GM21447 (cell line): ENCODE data around the gene FHIT.

Source experiments
- ATAC-seq: cut with Tn5 transposase; IDR thresholded peaks from one replicate; pipeline ENCODE4 v1.9.1; 2021; ENCODE audit not compliant: unreplicated experiment

The FHIT gene

GRCh38 chr3:60313951-60314461 is 937.2 kb downstream of the FHIT start:
- ATAC-seq, result no peak

- no peak for ATAC-seq
Measured at GRCh38 chr3:60313231-60313798, 937.9 kb downstream of the FHIT start.

GRCh38 chr3:60309539-60310268 is 941.5 kb downstream of the FHIT start:
- ATAC-seq, result no peak

DNA sequence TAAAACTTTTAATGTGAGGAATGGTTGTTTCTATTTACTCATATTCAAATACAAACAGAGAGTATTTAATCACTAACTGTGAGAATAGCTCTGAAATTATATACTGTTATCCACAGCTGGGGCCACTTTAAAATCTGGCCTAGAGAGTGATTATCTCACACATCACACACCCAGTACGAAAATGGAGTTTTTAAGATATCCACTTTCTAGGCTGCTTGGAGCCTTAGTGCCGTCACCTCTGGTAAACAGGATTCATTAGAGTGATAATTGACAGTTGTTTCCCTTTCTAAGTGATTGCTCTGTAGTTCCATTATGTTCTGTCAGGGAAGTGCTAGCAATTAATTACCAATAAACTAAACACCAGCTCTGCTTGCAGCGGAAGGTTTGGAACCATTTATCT is 942.4 kb downstream of the FHIT start:
- no peak for ATAC-seq

GRCh38 chr3:60307562-60308199 is 943.6 kb downstream of the FHIT start:
- no peak for ATAC-seq

GRCh38 chr3:60304112-60304511 is 947.1 kb downstream of the FHIT start:
- no peak for ATAC-seq

- no peak for ATAC-seq
Measured at GRCh38 chr3:60303160-60303559, 948.1 kb downstream of the FHIT start.

DNA sequence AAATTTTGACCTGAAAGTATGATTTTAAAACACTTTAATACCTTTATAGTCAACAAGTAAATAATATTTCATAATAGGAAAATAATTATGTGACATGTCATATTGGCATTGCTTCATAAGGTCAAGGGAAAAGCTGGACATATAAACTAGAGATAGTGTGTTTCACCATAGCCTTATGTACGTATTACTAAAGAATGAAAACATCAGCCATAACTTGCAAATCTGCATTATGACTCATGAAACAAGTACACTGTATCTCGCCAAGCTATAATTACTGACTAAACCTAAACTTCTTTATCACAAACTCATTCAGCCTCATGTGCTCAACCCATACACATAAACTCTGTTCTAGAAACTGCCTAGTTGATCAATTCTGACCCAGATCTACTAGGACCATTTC is 950.1 kb downstream of the FHIT start:
- no peak for ATAC-seq

DNA sequence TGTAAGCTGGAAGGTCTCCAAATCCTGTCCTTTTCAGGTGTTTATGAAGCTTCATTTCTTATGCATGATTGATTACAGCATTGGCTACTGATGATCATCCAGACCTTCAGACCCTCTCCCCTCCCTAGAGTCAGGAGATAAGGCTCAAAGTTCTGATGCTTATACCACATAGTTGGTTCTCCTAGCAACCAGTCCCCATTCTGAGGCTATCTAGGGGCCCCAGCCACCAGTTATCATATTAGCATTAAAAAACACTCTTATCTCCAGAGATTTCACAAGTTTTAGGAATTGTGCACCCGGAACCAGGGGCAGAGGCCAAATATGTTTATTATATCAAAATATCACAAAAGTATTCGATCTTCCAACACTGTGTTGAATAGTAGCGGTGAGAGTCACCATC is 953.1 kb downstream of the FHIT start:
- ATAC-seq, result no peak

DNA sequence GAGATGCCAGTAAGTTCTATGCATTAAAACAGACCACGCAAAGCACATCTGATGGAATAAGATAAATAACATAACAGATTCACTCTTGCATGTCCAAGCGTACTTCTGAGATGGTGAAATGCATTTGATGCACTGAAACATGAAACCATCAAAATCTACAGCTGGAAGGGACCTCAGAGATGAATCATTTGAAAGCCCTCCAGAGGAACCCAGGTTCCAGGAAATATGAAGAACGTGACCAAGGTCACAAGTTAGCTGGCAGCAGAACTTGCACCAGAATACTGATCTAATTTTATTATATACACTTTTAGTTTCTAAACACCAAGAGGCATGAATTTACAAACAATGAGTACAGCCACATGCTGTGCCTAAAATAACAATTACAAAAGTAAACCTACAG is 957.1 kb downstream of the FHIT start:
- no peak for ATAC-seq

DNA sequence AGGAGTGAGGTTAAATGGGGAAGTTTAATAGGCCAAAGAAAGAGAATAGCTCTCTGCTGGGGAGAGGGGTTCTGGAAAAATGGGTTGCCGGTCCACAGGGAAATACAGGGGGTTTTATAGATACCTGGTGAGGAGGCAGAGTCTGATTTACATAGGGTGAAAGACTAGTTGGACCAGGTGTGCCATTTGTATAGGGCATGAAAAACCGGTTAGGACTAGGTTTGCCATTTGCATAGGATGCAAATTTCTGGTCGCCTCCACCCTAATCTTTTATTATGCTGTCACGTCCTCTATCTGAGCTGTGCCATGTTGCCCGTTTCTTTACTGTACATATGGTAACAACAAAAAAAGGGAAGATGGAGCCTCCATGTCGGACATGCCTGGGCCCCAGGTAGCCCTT is 960.1 kb downstream of the FHIT start:
- ATAC-seq, result no peak

DNA sequence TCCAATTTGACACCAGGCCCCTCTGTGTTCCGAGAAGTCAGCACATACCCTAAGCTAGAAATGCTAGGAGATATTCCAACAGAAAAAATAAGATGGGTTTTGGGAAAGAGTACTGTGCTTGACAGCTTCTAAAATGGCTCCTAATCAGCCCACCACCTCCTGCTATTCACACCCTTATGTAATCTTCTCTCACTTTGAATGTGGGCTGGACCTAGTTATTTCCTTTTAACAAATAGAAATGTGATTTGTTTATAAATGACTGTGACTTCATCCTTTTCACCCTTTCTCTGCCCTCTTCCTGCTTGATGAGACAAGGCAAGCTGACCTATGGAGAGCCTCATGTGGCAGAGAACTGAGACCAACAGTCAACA is 961.1 kb downstream of the FHIT start:
- no peak for ATAC-seq

DNA sequence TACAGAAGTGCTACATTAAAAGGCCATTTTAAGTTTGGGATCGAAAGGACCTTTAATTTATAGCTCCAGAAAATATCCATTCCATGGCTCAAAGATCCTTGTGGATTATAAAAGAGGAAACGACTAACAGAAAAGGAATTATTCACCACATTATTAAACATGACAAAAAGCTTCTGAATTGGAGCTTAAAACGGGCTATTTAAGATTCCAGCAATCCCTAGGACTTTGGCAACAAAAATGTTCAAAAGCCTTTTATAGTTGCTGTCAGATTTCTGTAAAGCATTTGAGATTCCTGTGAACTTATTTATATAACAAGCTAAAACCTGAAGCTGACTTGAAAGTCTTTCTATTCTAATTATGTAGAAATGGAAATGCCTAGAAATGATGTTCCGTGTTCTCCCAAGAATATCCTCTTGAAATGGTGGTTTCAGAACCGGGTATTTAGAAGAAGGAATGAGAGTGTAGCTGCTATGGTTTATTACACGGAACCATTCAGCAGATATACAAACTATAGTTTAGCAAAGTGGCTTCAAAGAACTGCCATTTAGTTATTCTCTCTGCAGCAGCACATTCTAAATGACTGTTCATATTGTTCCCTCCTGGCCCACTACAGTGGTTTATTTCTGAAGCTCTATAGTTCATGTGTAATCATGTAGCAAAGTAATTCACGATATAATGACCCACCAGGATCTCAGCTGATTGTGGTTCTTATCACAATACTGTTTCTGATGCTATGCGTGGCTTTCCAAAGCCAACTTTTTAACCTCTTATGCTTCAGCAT is 961.7 kb downstream of the FHIT start:
- ATAC-seq, result no peak

DNA sequence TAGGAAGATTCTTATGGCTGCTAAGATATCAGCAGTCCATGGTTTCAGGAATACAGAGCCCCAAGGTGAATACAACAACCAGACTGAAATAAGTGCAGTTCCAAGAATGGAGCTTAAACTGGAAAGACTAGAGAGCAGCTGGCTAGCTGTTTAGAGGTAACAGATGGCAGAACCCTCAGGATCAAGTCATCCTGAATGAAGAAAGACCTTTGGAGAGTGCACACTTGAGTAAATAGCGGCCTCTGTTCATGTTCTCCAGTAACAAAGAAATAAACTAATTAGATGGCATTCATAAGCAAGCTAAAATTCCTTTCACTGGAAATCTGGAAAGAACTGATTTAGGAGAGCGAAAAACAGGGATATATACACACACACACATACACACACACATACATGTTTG is 968.4 kb downstream of the FHIT start:
- no peak for ATAC-seq

DNA sequence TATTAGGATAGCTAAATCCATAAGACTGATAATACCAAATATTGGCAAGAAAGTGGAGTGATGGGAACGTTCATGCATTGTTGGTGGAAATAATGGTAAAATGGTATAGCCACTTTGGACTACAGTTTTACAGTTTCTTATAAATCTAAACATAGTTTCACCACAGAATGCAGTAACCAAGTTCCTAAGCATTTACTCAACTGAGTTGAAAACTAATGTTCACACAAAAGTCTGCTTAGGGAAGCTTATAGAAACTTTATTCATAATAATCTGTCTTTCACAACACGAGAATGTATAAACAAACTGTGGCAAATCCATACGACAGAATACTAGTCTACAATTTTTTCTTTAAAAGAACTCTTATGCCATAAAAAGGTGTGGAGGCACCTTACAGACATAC is 969.3 kb downstream of the FHIT start:
- ATAC-seq, result no peak

DNA sequence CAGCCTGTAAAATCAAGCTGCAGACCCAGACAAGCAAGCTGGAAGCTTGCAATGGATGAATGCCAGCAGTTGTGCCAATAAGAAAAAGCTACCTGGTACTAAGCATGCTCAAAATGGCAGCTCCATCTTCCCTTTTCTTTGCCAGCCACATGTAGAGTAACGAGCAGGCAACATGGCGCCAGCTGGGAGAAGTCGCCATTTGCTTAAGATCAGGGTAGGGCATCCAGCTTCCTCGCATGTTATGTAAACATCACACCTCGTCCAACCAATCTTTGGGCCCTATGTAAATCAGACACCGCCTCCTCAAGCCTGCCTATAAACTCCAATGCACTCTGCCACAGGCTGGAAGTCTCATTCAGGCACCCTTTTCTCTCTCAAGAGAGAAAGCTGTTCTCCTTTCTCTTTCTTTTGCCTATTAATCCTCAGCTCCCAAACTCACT is 973.9 kb downstream of the FHIT start:
- ATAC-seq, result no peak

GRCh38 chr3:60276615-60277014 is 974.6 kb downstream of the FHIT start:
- no peak for ATAC-seq

DNA sequence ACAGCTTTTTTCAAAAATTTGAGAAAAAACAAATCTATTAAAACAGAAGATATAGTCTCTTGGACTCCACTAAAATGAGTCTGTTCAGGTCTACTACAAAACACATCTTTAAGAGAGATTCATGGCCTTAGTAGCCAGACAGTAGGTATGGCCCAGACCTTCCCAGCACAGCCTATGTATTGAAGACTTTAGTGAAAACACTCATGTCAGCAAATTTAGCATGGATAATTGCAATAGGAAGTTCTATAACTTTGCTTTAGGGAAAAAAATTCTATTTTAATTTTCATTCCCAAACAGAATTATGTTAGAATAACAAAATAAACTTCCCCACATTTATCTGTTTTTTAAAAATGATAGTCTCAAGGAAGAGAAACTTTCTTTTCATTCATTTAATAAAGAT is 976.6 kb downstream of the FHIT start:
- ATAC-seq, result no peak

- ATAC-seq, result no peak
Measured at GRCh38 chr3:60274098-60274497, 977.2 kb downstream of the FHIT start.

DNA sequence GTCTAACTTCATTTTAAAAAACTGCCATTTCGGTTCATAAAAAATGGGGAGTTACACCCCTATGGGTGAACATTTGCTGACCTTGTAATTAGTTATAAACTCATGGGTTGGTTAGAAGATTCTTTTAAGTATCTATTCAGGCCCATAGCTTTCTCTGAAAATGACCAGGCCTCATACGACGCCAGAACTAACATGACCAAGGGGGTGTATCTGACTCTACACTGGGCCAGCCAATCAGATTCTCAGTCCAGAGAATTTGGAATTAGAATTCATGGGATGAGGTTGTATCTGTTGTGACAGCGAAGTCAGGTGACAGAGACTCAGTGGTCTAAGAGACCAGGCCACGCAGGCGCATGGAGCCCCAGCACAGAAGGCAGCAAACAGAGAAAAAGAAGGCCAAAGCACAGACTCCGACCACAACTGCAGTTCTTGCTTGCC is 981.4 kb downstream of the FHIT start:
- ATAC-seq, result no peak

GRCh38 chr3:60269377-60269776 is 981.9 kb downstream of the FHIT start:
- ATAC-seq, result no peak

DNA sequence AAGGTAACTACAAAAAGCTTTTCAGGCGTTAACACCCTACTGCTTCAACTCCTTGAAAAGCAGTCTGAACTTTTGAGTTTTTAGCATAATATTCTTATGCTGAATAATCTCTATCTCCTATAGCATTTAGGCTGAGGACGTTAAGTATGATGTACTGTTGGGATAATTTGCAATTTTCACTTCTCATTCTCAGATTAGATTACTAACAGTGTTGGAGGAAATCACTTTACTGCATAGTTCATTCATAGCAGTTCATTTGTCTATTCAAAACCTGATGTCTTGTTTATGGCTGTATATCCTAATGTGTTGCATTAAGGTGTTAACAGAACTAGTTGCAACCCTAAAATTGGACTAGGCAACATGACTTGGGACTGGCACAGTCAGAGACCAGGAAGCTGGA is 983.1 kb downstream of the FHIT start:
- no peak for ATAC-seq
